Measurements from ENCODE around the gene GPR142.

GPR142 gene, protein sequence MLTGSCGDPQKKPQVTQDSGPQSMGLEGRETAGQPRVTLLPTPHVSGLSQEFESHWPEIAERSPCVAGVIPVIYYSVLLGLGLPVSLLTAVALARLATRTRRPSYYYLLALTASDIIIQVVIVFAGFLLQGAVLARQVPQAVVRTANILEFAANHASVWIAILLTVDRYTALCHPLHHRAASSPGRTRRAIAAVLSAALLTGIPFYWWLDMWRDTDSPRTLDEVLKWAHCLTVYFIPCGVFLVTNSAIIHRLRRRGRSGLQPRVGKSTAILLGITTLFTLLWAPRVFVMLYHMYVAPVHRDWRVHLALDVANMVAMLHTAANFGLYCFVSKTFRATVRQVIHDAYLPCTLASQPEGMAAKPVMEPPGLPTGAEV

DNA sequence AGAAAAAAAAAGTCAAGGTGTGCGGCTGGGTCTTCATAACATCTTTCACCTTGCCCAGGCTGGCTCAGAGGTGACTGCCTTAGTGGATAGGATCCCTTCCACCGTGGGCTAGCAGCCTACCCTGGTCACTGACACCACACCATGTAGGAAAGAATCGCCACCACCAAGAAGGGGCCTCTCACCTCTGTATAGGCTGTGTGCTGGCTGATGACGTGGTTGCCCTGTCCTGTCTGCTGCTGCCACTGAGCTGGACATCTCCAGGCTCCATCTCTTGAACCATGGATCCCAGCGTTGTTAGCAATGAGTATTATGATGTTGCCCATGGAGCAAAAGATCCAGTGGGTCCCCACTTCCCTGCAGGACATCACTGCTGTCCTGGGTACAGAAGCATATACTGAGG is at the start of gene GPR142:
GPR142 (plus strand) TSS at position 301 of the 400 bp plus-strand sequence. CDS start 2,035 bp downstream, outside the sequence.
- no peak for DNase-seq (ENCODE audit: low read depth in 2 of 2)

- DNase-seq (ENCODE audit: low read depth in 2 of 2), result no peak
Measured at GRCh38 chr17:74318391-74318790, 48.9 kb upstream of the GPR142 start.

- no peak for DNase-seq (ENCODE audit: low read depth in 2 of 2)
Measured at GRCh38 chr17:74324521-74324920, 42.8 kb upstream of the GPR142 start.

GRCh38 chr17:74325376-74325742 is 41.9 kb upstream of the GPR142 start:
- no peak for DNase-seq (ENCODE audit: low read depth in 2 of 2)

DNA sequence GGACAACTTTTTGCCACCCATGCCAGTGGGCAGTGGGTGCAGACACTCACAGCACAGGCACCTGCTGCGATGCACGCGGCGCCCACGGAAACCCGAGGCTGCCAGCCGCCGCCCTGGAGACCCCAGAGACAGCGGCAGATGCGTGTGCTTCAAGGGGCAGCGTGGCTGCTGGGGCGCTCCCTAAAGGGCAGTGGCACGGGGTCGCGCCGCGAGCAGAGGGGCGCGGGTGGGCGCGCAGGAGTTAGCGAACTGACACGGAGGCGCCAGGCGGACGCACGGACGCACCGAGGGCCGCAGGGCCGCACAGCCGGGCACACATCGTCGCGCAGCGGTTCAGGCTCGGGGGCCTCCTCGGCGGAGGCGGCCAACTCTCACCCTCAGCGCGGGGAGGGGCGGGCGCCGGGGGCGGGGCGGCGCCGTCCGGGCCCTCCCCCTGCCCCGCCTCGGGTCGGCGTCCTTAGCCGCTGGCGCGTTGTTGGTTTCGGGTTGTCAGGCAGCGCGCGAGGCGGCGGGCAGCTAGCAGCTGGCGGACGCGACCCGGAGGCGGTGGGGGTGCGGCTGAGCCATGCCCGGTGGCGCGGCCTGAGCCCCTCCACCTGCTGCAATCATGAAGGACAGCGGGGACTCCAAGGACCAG is 41.4 kb upstream of the GPR142 start, which contains the start of gene KIF19:
KIF19 (plus strand) TSS at position 484 of the 637 bp plus-strand sequence; CDS start at position 608, 124 bp downstream.
- peak; percentile 8 to 51 for DNase-seq (ENCODE audit: low read depth in 2 of 2)

DNA sequence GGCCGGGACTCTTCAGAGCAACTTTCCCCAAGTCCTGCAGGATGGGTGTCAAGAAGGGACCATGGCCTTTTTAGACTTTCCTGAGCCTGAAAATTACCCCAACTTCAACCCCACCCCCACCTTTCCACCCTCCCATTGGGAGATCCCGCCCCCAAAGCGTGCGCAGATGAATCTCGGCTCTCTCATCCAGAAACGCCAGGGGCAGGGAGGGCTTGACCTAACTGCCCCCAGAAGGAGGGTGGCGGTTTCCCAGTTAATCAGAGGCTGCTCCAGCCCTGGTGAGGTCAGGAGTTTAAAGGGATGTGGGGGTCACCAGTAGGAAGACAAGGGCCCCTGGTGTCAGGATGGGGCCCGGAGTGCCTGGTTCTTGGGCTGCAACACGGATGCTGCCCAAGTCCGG is 40.8 kb upstream of the GPR142 start:
- no peak for DNase-seq (ENCODE audit: low read depth in 2 of 2)

DNA sequence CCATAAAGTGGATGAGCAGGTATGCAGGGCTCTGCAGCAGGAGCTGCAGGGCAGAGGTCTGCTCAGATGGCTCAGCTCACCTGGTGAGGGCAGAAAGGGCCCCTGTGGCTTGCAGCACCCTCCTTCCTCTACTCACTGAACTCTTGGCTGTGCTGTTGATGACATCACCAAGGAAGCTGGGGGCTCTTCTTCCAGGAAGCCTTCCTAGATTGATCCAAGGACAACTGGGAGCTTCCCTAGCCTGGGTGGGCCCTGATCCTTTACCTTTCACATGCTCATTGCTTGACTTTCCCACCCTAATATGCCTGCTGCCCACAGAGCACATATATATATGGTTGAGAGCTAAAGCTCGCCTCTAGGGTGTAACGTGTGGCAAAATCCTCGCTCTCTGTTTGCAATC is 38.8 kb upstream of the GPR142 start:
- no peak for DNase-seq (ENCODE audit: low read depth in 2 of 2)

DNA sequence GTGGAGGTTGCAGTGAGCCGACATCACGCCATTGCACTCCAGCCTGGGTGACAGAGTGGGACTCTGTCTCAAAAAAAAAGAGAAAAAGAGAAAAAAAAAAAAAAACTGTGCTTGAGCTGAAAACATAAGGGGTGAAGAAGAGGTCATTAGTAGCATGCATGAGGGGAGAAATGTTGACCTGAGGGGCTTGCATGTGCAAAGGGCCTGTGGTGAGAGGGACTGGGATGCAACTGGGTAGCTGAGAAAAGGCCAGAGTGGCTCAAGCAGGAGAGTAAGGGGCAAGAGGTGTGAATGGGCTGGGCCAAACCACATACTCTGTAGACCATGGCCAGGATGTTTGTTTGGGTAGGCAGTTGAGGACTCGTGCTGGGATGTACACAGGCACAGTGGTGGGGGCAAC is 37.9 kb upstream of the GPR142 start:
- DNase-seq (ENCODE audit: low read depth in 2 of 2), result no peak

- no peak for DNase-seq (ENCODE audit: low read depth in 2 of 2)
Measured at GRCh38 chr17:74330446-74330845, 36.9 kb upstream of the GPR142 start.

DNA sequence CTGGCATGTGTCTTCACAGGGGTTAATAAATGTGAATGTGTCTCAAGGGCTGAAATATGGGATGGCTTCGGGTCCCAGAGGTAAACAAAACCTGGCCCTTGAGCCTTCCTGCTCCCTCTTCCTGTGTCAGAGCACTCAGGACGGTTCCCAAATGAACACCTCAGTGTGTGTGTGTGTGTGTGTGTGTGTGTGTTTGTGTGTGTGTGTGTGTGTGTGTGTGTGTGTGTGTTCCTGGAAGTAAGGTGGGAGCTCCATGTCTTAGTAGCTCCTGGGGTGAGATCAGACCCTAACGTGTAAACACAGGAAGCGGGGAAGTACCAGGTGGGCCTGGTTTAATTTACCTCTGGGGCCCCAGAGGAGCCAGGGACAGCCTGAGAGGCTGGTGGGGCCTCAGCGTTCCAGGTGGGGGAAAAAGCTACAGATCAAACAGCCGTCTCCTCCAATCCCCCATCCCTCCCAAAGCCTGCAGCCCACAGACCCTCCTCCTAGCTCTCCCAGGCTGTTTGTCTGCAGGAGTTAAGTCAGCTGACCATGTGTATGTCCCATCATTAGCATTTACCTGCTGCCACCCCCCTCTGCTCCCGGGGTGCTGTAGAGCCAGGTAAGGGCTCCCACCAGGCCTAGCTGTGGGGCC is 35.2 kb upstream of the GPR142 start:
- DNase-seq (ENCODE audit: low read depth in 2 of 2), result no peak

DNA sequence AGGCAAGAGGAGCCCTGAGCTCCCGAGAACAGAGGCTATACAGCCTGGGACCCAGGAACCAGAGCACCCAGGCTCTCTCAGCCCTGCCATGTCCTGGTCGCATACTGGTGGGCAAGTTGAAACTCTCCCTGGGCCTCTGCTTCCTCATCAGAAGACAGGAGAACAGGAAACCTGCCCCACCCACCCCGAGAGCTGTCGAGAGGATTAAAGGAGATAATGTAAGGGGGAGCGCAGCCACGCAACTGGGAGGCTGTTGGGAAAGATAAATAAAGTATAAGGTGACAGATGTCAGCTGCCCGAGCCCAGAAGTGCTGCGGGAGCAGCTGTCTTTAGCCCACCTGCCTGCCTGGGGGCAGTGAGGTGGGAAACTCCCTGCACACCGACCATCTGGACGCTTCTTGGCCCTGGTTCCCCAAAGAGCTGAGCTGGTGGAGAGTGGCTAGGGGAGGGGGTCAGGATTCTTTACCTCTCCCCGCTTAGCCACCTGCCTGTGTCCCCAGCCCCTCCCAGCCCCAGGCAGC is 34.5 kb upstream of the GPR142 start:
- no peak for DNase-seq (ENCODE audit: low read depth in 2 of 2)

GRCh38 chr17:74334393-74335039 is 32.8 kb upstream of the GPR142 start:
- DNase-seq (ENCODE audit: low read depth in 2 of 2), result no peak

- DNase-seq (ENCODE audit: low read depth in 2 of 2), result no peak
Measured at GRCh38 chr17:74335529-74336062, 31.7 kb upstream of the GPR142 start.

- no peak for DNase-seq (ENCODE audit: low read depth in 2 of 2)
Measured at GRCh38 chr17:74336307-74336706, 31.0 kb upstream of the GPR142 start.

DNA sequence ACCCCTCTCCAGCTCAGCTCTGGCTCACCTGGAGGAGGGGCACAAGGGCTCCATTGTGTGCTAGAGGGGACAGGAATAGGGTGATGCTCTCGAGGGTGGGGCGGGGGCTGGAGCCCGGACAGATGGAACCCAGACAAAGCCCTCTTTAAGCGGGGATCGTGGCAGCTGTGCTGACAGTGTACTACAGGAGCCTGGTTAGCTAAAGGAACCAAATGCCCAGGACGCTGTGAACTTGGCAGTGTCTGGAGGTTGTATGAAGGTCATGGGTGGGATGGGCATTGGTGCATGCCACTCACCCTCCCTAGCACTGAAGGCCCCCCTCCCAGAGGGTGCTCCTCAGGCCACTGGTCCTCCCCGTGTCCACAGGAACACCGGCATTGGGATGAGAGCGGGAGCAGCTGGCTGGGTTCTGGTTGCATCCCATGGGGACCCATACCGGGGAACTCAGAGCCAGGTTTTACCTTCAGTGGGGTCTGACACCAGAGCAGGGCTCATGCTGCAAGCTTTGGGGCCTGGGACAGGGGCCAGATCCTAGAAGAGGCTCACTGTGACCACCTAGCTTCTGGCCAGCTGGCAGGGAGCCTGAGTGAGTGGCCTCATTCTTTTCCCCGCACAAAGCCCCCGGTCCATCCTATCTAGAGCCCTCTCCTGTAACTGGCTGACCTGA is 29.3 kb upstream of the GPR142 start:
- no peak for DNase-seq (ENCODE audit: low read depth in 2 of 2)

- no peak for DNase-seq (ENCODE audit: low read depth in 2 of 2)
Measured at GRCh38 chr17:74339537-74340195, 27.6 kb upstream of the GPR142 start.

DNA sequence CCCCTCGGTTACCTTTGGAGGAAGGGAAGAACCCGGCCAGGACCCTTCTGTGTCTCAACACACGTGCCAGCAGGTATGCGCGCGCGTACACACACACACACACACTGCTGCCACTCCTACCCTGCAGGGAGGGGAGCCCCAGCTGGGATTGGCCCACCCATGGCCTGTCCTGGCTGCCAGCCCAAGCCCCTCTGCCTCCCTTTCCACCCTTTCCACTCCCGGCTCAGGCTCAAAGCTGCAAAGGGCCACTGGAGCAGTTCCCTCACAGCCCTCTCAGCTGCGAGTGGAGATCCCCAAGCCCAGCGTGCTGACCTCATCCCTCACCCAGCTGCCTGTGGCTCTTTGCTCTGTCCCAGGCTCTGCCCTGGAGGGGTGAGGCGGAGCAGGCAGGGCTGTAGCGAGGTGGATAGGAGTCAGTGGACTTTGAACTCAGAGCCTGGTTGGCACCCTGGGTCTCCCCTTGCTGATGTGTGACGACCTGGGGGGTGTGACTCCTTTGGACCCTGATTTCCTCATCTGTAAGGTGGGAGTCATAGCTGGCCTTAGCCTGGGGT is 26.8 kb upstream of the GPR142 start:
- no peak for DNase-seq (ENCODE audit: low read depth in 2 of 2)

DNA sequence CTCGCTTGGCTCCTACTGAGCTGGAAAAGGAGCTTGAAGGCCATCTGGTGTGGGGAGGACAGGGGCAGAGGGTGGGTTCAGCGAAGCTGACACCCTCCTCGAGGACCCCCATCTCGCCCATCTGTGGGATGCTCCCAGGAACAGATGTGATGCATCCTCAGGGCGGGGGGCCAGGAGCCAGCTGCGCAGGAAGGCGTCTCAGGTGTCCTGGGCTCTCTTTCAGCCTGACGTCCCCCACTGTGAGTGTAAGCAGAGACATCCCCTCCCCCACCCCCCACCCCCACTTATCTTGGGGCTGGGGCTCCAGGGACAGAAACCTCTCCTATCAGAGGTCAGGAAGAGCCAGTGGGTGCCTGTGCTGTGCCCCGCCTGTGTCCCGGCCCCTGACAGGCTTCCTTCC is 25.1 kb upstream of the GPR142 start:
- no peak for DNase-seq (ENCODE audit: low read depth in 2 of 2)

GRCh38 chr17:74343121-74343520 is 24.2 kb upstream of the GPR142 start:
- DNase-seq (ENCODE audit: low read depth in 2 of 2), result no peak

DNA sequence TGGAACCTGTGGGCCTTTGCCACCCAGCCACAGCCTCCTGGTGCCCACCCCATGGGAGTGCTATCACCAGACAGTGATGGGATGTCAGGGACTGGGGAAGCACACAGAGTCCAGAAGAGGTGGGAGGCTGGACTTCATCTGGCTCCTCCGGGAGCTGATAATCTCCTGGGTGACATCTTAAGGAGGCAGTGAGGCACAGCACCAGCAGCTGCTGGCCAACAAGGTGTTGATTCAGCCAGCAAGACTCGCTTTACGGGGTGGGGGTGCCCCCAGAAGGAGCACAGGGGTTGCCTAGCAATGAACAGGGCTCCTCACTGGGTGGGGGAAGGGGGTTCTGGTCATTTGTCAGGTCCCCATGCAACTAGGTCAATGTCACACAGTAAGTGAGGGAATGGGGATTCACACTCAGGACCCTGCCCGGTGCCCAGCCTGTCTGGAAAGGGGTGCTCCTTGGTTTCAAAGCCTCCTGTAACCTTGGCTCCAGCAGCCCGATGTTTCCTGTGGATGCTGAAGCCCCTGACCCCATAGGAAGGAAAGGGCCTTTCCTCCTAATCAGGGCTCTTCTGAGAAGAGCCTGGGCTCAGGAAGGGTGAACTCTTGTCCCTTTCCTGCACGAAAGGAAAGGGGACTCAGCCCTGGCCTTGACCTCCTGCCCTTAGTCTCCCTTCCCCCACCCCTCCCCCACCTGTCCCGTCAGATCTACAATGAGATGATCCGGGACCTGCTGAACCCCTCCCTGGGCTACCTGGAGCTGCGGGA is 23.6 kb upstream of the GPR142 start:
- DNase-seq (ENCODE audit: low read depth in 2 of 2), result no peak

Measured in stimulated activated CD8-positive, alpha-beta memory T cell treated with anti-CD3 and anti-CD28 coated beads, Interleukin-7, amount 100 ng/mL, for 4 hours (primary cell).